ENCODE data around the gene TCEAL2. TPM values are rescaled to one million over a fixed set of nuclear protein-coding genes. Genes with fewer than 3 reads are reported as not detected.
"Not testable (repeated sequence)": the region's sequence is repeated elsewhere in the genome, so short reads cannot be mapped to it uniquely, and the experiment has no call there.

The TCEAL2 gene
- total and polyA plus RNA-seq, 2 donors from 2014 or later, result 2.6 to 47.2 TPM

DNA sequence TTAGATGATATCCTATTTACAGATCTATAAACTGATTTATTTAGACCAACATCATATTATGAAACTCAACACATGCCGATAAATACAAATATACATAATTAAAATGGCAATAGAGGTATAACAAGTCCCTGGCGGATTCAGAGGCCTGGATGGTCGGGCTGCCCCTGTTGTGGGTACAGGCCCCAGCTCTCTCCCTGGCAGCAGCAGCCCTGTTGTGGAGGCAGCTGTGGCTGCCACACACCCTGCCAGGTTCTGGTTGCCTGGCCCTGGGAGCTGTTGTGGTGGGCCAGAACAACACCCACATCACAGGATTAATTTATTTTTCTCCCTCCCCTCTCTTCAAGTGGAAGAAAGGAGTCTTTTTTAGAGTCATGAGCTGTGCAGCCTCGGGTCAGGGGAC lies 12.1 kb upstream of the TCEAL2 start:
- no peak overlapping the region for H3K27ac ChIP-seq (ENCODE audit: low read depth in 2 of 2, low read length in 2 of 2)
- no peaks in the 10 kb centered on the region for H3K27me3 ChIP-seq (ENCODE audit: control insufficient read depth, insufficient read depth, low read length)
- TF ChIP-seq, protein P1, sequence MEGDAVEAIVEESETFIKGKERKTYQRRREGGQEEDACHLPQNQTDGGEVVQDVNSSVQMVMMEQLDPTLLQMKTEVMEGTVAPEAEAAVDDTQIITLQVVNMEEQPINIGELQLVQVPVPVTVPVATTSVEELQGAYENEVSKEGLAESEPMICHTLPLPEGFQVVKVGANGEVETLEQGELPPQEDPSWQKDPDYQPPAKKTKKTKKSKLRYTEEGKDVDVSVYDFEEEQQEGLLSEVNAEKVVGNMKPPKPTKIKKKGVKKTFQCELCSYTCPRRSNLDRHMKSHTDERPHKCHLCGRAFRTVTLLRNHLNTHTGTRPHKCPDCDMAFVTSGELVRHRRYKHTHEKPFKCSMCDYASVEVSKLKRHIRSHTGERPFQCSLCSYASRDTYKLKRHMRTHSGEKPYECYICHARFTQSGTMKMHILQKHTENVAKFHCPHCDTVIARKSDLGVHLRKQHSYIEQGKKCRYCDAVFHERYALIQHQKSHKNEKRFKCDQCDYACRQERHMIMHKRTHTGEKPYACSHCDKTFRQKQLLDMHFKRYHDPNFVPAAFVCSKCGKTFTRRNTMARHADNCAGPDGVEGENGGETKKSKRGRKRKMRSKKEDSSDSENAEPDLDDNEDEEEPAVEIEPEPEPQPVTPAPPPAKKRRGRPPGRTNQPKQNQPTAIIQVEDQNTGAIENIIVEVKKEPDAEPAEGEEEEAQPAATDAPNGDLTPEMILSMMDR (IDR thresholded peaks at IDR 0.05; ENCODE audit: borderline replicate concordance, extremely low read depth, insufficient read depth), result no peak
- DNase-seq (no peak), FAIRE-seq (no peak)
- H3K36me3 ChIP-seq (ENCODE audit: control insufficient read depth in 2 of 3, insufficient read depth in 3 of 3, low read length in 3 of 3), result no peaks in the 10 kb centered on the region
- H3K4me1 ChIP-seq (ENCODE audit: control insufficient read depth in 2 of 3, insufficient read depth in 2 of 3, low read depth in 1 of 3, low read length in 3 of 3), result no peaks in the 10 kb centered on the region
- H3K9me3 ChIP-seq (ENCODE audit: control insufficient read depth in 2 of 3, insufficient read depth in 1 of 3, low read length in 3 of 3), result no peaks in the 10 kb centered on the region
- no peak overlapping the region for H3K4me3 ChIP-seq (ENCODE audit: low read length in 3 of 3)
- no peak overlapping the region for H3K9ac ChIP-seq (ENCODE audit: low read length in 3 of 3)
- intact Hi-C loops (cut with DNase I), result no loop called here

DNA sequence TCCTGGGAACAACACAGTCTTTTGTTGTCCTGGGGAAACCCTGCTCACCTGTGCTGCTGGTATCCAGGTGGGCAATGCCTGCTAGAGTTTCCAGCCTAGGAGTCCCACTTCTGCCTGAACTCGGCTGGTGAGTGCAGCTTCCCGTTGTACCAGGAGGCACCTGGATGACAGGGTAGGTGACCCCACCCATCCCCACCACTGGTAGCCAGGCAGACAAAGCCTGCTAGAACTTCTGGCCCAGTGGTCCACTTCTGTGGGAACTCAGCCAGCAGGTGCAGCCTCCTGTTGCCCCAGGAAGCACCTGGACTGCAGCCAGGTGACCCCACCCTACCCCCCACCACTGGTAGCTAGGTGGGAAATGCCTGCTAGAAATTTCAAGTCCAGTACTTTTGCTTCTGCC lies 9.7 kb upstream of the TCEAL2 start:
- FAIRE-seq, result no peak

DNA sequence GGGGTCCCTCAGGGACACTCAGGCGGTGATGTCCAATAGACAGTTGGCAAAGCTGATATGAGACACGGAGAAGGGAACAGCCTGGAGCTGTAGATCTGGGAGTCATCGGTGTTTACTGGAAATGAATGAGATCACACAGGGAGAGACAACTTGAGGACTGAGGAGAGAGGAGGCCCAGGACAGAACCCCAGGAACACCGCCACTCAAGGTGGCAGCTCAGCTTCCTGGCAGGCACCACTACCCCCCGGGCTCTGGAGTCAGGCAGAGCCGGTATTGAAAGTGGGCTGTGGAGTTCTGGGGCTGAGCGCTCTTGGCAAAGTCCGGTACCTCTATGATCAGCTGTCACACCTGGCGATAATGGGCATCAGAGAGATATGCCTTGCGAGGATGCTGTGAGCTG lies 465 bp upstream of the TCEAL2 start:
- H3K9me3 ChIP-seq (ENCODE audit: control insufficient read depth in 2 of 3, insufficient read depth in 1 of 3, low read length in 3 of 3); H3K27ac ChIP-seq (ENCODE audit: low read depth in 2 of 2, low read length in 2 of 2); H3K36me3 ChIP-seq (ENCODE audit: control insufficient read depth in 2 of 3, insufficient read depth in 3 of 3, low read length in 3 of 3); H3K27me3 ChIP-seq (ENCODE audit: control insufficient read depth, insufficient read depth, low read length); DNase-seq; intact Hi-C loops (cut with DNase I); H3K9ac ChIP-seq (ENCODE audit: low read length in 3 of 3); H3K4me1 ChIP-seq (ENCODE audit: control insufficient read depth in 2 of 3, insufficient read depth in 2 of 3, low read depth in 1 of 3, low read length in 3 of 3); FAIRE-seq: not testable (repeated sequence)
- peak overlapping the region; percentile 41 to 45 (median 41) for H3K4me3 ChIP-seq (ENCODE audit: low read length in 3 of 3)

More for the DNA sequence above, 9.7 kb upstream of the TCEAL2 start:
- H3K4me1 ChIP-seq (ENCODE audit: control insufficient read depth in 2 of 3, insufficient read depth in 2 of 3, low read depth in 1 of 3, low read length in 3 of 3), result no peaks in the 10 kb centered on the region
- intact Hi-C loops (cut with DNase I), result no loop called here
- no peak overlapping the region for H3K27ac ChIP-seq (ENCODE audit: low read depth in 2 of 2, low read length in 2 of 2)
- H3K36me3 ChIP-seq (ENCODE audit: control insufficient read depth in 2 of 3, insufficient read depth in 3 of 3, low read length in 3 of 3), result no peaks in the 10 kb centered on the region
- H3K4me3 ChIP-seq (ENCODE audit: low read length in 3 of 3), result no peak overlapping the region
- TF ChIP-seq, protein P1 (IDR thresholded peaks at IDR 0.05; ENCODE audit: borderline replicate concordance, extremely low read depth, insufficient read depth), result no peak
- DNase-seq, result no peak
- H3K9ac ChIP-seq (ENCODE audit: low read length in 3 of 3), result no peak overlapping the region
- no peaks in the 10 kb centered on the region for H3K9me3 ChIP-seq (ENCODE audit: control insufficient read depth in 2 of 3, insufficient read depth in 1 of 3, low read length in 3 of 3)
- H3K27me3 ChIP-seq (ENCODE audit: control insufficient read depth, insufficient read depth, low read length), result no peaks in the 10 kb centered on the region

DNA sequence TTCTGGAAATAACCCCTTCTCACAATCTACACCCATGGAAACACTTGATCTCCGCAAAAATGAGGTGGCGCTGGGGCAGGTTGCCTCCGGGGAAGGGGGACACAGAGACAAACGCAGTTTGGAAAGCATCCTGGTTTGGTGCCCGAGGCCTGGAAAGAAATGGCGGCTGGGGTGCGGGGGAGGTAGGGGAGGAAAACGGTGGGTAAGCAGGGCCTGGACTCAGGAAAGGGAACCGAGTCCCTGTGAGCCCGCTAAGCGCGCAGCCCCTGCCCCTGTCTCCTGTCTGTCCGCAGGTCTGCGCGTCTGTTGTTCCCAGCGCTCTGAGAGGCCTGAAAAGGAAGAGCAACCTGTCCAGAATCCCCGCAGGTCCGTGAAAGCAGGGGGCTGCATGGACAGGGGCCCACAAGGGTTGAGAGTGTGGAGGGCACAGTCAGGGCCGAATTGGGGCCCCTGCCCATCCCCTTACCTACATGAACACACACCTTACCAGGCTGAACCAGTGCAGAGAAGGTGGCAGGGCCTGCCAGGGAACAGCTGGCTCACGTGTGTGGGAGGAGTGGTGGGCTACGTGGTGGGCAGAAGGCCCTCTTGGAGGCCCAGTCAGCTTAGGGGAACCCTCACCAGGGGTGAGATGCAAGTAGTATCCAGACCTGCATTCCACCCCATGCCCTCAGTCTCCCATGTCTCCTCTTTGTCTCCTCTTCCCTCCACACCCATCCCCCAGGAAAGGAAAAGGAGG lies 770 bp downstream of the TCEAL2 start:
- H3K27ac ChIP-seq (ENCODE audit: low read depth in 2 of 2, low read length in 2 of 2); FAIRE-seq; H3K36me3 ChIP-seq (ENCODE audit: control insufficient read depth in 2 of 3, insufficient read depth in 3 of 3, low read length in 3 of 3); intact Hi-C loops (cut with DNase I); H3K9me3 ChIP-seq (ENCODE audit: control insufficient read depth in 2 of 3, insufficient read depth in 1 of 3, low read length in 3 of 3); H3K4me1 ChIP-seq (ENCODE audit: control insufficient read depth in 2 of 3, insufficient read depth in 2 of 3, low read depth in 1 of 3, low read length in 3 of 3); H3K9ac ChIP-seq (ENCODE audit: low read length in 3 of 3); H3K4me3 ChIP-seq (ENCODE audit: low read length in 3 of 3): not testable (repeated sequence)
- peak in 3 of 5 donors; percentile 2 to 33 (median 12) for DNase-seq
- peaks cover 13% of the 10 kb centered on the region for H3K27me3 ChIP-seq (ENCODE audit: control insufficient read depth, insufficient read depth, low read length)

Measured in kidney (tissue), 14 donors.